Peyer's patch (tissue), 4 donors: Measurements from ENCODE around the gene HCN2.

Experiments
- CTCF ChIP-seq, 6 experiments: fragments of 450-650 bp in 4 of 6; fragments of 200-600 bp in 2 of 6; sonication (generic) in 1 of 6; IDR thresholded peaks; one replicate each; pipeline ENCODE4 v1.5.1; 2017 to 2019; ENCODE audit warnings: antibody characterized with exemption in 6 of 6, mild to moderate bottlenecking in 3 of 6, moderate library complexity in 1 of 6
- POLR2A ChIP-seq, 2 donors: fragments of 450-650 bp; IDR thresholded peaks; one replicate each; pipeline ENCODE4 v1.5.1; 2017; ENCODE audit warnings: antibody characterized with exemption in 2 of 2, mild to moderate bottlenecking in 2 of 2, moderate library complexity in 2 of 2

DNA sequence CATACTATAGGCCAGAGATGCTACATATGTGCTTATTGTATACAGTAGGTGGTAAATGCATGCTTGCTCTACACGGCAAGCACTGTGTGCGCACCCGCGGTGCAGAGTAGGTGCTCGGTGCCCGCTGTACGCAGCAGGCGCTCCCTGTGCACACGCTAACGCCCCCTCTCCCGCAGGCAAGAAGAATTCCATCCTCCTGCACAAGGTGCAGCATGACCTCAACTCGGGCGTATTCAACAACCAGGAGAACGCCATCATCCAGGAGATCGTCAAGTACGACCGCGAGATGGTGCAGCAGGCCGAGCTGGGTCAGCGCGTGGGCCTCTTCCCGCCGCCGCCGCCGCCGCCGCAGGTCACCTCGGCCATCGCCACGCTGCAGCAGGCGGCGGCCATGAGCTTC is 25.9 kb downstream of the HCN2 start:
- TF ChIP-seq CTCF (IDR thresholded peaks at IDR 0.05) (peak in 3 of 6 experiments; percentile 15 to 44 (median 18)), POLR2A (IDR thresholded peaks at IDR 0.05) (no peak)
